IMR-90 (cell line): ENCODE results near the gene CRYZL1. TPM values are rescaled to one million over a fixed set of nuclear protein-coding genes. Genes with fewer than 3 reads are reported as not detected.

ENCODE experiments used
- BHLHE40 ChIP-seq: fragments of 150-350 bp; IDR thresholded peaks from 2 replicates; pipeline ENCODE4 v1.6.1; 2016; ENCODE audit warnings: mild to moderate bottlenecking, low read depth, low read length
- CEBPB ChIP-seq: IDR thresholded peaks from 2 replicates; pipeline ENCODE4 v1.6.1; 2012; ENCODE audit warnings: low read depth, low read length, improper control_type of control experiment
- RFX5 ChIP-seq: IDR thresholded peaks from 2 replicates; pipeline ENCODE4 v1.8.0; 2012; ENCODE audit warnings: low read depth, mild to moderate bottlenecking, low read length, moderate library complexity
- polyA plus RNA-seq, 3 experiments: library from polyadenylated mRNA; depleted of rRNA; stranded (reverse); fragments of >200 nt; gene quantifications; 2 replicates each; pipeline ENCODE4 v1.2.3, GENCODE V29; 2012; ENCODE audit warnings: low replicate concordance in 1 of 3
- total RNA-seq: library from RNA; depleted of rRNA; stranded (reverse); fragments of >200 nt; gene quantifications from 2 replicates; pipeline ENCODE4 v1.2.3, GENCODE V29; 2012
- TF ChIP-seq, protein P1 (sequence below): conservative IDR thresholded peaks from 2 replicates; pipeline ENCODE4 v1.5.1; 2012; ENCODE audit warnings: mild to moderate bottlenecking, low read depth, low read length, improper control_type of control experiment

The CRYZL1 gene
- total and polyA plus RNA-seq, 2 of the 4 experiments (the other 2 are of a cell fraction), result 19.9 to 28.5 TPM

DNA sequence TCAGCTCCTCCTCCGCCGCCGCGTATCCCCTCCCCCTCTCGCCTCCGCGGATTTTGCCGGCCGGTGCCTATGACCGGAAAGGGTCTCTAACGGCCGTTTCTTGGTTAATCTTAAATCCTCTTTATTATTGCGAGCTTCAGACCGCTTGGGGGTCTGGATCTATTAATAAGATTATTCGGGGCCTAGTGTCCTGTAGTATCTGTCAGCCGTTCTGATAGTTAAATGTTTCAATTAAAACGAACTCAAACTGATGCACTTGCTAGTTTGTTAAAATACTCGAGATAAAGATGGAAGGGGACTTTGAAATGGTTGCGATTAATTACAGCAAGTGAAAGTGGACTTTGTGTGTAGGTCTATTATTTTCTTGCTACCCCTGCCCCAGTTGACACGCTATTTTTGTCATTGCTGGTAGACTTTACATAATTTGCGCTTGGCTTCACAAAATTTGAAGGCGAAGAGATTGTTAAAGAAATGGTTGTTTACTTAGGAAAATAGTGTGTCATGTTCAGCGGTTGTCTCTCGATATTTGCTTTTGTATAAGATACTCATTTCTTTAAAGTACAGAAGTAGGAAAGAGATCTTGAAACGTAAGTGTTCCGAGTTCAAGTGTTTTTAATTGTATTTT lies 97.9 kb downstream of the CRYZL1 start (continued):
- TF ChIP-seq, protein P1, sequence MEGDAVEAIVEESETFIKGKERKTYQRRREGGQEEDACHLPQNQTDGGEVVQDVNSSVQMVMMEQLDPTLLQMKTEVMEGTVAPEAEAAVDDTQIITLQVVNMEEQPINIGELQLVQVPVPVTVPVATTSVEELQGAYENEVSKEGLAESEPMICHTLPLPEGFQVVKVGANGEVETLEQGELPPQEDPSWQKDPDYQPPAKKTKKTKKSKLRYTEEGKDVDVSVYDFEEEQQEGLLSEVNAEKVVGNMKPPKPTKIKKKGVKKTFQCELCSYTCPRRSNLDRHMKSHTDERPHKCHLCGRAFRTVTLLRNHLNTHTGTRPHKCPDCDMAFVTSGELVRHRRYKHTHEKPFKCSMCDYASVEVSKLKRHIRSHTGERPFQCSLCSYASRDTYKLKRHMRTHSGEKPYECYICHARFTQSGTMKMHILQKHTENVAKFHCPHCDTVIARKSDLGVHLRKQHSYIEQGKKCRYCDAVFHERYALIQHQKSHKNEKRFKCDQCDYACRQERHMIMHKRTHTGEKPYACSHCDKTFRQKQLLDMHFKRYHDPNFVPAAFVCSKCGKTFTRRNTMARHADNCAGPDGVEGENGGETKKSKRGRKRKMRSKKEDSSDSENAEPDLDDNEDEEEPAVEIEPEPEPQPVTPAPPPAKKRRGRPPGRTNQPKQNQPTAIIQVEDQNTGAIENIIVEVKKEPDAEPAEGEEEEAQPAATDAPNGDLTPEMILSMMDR, result no peak
- no peak for TF ChIP-seq CEBPB
- TF ChIP-seq BHLHE40, result no peak
- no peak for TF ChIP-seq RFX5
